Left cardiac atrium (tissue), 4 donors: Measurements from ENCODE around the gene SHANK3. TPM values are rescaled to one million over a fixed set of nuclear protein-coding genes. Genes with fewer than 3 reads are reported as not detected.
A peak's percentile ranks its signal among the peaks of the same experiment; 100 is the strongest.
"Not testable (repeated sequence)": the region's sequence is repeated elsewhere in the genome, so short reads cannot be mapped to it uniquely, and the experiment has no call there.

Source experiments
- ATAC-seq, 2 donors: fragments of 200-7000 bp; cut with Tn5 transposase; one replicate each; pipeline ENCODE4 v1.9.1; 2020; ENCODE audit warnings: mild to moderate bottlenecking in 2 of 2, moderate library complexity in 2 of 2
- DNase-seq: peaks from one replicate; pipeline ENCODE4 v3.0.0-alpha.2; 2020
- intact Hi-C, 2 donors: fragments of 100-400 bp; cut with DNase I; formaldehyde crosslinking; loops; one replicate each; pipeline versions ENCODE4 v1.14.1 to v1.15.1; 2022 to 2023
- long read RNA-seq: library from polyadenylated mRNA; unstranded; transcript quantifications from one replicate; pipeline ENCODE4 v2.0.0, GENCODE V29; 2021
- total RNA-seq, 2 donors: library from RNA; stranded (reverse); fragmentation: NEBNext Ultra II Directional; extraction: Animal tissue kit (Norgen Biotek cat#: 25700); gene quantifications; one replicate each; pipeline ENCODE4 v1.2.1, GENCODE V29; 2021
- donor health status: DM: no; HTN: yes; CAD: no.
- donor health status: DM: no; HTN: yes; CAD: no; lungs with severe emphysema.
- donor health status: DM: yes; HTN: yes; CAD: no.
- donor health status: Dilated cardiomyopathy.

Gene SHANK3
- total RNA-seq, result 10 to 100 TPM; 19.5 to 34.1 TPM
- long read RNA-seq, partial matches to known transcripts, result 0 of 14 reads
- long read RNA-seq, other reads (novel, unspliced or antisense), result 14 of 14 reads

DNA sequence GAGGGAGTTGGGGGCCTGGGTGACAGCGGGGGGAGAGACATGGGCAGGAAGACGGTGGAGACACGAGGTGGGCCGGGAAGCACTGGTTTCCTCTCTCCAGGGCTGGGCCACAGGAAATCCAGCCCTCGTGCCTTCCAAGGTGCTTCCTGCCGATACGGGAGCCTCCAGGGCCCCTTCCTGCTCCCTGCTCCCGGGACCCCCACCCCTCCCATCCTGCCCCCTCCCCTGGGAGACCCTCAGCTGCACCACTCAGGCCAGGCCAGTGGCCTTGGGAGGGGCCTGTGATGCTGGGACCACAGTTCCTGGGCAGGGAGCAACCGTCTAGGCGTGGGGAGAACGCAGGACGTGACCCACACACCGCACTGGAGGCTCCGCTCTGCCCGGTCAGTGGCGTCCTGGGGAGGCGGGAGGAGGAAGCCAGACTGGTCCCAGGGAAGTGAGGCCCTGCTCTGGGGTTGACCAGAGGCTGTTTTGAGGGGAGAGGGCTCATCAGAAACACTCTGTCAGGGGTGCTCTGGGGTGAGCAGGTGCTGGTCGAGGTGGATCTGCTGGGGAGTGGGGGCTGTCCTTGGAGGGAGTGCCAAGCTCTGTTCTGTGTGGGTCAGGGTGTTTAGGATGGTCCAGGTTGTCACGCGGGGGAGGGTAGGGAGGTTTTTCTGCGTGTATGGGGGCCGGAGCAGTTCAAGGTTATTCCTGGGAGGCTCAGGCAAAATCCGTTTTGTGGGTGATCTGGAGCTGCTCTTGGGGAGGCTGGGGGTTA is at the start of gene SHANK3:
Gene SHANK3 (plus strand): TSS at position 353 of the 760 bp plus-strand sequence.
- DNase-seq, result peak; percentile 89
- intact Hi-C loops, result no loop called here
- peak; percentile 70 to 82 for ATAC-seq

DNA sequence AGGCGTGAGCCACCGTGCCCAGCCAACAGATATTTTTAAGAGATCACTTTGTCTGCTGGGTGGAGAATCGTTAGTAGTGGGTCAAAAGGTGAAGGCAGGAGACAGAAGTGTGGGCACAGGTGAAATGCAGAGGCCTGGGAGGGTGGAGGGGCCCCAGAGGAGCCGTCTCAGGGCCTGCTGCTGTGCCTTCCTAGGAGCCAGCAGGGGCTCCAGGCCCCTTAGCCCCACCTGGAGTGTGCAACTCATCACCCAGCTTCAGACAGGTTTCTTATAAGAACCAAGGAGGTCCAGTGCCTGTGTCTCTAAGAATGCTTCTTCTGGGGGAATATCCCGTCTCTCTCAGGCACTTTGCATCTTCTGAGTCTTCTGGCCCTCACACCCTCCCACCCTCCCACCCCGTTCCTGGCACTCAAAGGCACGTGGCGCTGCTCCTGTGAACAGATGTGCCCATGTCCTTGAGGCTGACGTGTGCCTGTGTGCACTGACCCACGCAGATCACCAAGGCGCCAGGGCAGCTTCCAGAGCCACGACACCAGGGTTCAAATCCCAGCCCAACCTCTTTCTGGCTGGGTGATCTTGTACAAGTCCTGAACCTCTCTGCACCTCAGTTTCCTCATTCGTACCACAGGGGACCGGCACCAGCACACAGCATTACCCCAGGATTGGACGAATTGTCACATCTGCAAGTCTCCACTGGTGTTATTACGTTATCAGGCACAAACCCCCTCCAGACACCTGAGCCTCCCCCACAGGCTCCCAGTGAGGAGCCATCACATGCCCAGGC is 48.1 kb upstream of the SHANK3 start:
- ATAC-seq, result no peak
- intact Hi-C loops, result loop anchor here in 1 of 2 donors (5.0 kb wide), 1 partner anchor 42 kb away; the partner anchor contains the start of gene CHKB

DNA sequence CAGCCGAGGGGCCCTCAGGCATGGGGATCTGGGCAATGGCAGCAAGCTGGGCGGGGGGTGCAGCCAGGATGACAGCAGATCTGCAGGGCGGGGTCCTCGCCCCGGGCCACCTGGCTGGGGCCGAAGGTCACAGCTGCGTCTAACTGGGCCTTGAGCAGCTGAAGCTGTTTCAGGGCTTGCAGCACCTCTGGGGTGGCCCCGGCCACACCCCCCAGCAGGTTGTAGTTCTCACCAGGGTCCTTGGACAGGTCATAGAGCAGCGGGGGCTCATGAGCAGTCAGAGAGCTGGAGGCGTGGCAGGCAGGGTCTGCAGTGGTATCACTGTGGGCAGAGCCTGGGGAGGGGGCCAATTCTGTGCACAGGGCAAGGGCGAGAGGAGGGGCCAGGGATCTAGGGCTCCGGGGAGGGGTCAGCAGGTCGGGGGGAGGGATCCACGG is 47.5 kb upstream of the SHANK3 start:
- intact Hi-C loops, result no loop called here
- ATAC-seq (no peak), DNase-seq (no peak)

More for the DNA sequence above, 48.1 kb upstream of the SHANK3 start:
- DNase-seq, result no peak

DNA sequence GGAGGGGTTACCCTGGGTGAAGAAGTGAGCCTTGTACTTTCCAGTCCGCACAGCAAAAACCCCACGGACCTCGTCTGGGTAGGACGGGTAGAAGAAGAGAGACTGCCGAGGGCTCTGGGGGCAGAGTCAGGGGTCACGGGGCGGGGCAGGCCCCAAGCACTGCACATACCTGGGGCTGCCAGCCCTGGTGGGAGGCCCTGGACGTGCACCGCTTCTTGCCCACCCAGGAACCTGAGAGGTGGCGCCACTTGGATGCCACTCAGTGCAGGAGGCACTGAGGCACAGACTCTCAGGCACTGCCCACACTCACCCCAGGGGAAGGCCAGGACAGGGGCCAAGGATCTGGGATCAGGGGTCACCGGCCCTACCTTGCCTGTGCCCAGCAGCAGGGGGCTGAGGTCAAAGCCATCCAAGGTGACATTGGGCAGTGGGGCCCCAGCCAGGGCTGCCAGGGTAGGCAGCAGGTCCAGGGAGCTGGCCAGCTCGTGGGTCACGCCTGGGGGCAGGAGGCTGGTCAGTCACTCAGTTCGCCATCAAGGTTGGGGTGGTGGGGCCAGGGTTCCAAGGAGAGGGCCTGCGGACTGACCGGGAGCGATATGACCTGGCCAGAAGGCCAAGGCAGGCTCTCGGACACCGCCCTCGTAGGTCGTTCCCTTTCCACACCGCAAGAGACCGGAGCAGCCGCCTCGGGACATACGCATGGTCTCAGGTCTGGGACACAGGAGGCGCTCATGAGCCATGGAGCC is 46.9 kb upstream of the SHANK3 start:
- intact Hi-C loops, result no loop called here
- no peak for DNase-seq

DNA sequence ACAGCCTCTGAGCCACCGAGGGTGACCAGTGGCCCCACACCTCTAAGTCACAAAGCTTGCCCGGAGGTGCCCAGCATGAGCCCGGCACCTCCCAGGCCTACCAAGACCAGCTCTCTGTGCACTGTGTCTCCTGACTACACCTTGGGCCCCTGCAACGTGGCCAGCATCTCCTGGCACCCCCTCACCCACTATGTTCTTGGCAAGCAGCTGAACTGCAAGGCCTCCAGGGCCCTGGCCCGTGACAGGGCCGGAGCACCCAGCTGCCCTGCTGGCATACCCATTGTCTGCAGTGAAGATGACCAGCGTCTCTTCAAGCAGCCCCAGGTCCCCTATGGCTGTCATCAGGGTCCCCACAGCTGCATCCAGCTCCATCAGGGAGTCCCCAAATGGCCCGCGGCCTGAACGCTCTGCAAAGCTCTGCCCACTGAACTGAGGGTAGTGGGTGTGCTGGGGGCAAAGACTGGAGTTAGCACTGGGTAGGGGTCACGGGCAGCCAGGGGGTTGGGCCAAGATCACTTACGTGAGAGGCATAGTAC is 46.2 kb upstream of the SHANK3 start:
- intact Hi-C loops, result no loop called here
- no peak for ATAC-seq

More for the DNA sequence above, 46.9 kb upstream of the SHANK3 start:
- no peak for ATAC-seq

DNA sequence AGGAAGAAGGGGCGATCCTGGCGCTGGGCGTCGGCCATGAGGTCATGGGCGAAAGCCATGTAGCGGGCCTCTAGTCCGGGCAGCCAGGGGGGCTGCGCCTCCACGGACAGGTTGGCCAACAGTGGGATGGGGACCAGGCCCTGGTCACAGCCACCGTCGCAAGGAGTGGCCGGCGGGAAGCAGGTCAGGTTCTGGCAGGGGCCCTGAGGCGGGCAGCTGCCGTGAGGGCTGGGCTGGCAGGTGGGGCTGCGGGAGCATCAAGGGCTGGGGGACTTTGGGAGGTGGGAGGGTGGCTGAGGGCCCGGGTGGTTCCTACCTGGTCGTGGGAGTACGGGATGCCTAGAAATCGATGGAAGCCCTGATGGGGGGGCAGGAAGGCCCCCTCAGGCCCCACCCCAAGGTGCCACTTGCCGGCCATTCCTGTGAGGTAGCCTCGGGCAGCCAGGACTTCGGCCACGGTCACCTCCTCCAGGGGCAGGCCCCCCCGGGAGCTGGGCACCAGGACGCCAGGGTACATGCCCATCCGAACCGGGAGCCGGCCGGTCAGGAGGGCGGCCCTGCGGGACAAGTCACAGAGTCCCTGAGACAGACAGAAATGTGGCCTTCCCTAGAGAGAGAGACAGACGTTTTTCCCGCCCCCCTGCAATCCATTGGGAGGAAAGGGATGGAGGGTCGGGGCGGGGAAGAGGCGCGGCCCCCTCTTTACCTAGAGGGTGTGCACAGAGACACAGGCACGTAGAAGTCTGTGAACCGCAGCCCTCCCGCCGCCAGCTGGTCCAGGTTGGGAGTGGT is 45.6 kb upstream of the SHANK3 start:
- ATAC-seq (peak; percentile 1), DNase-seq (no peak)
- intact Hi-C loops, result no loop called here

More for the DNA sequence above, 46.2 kb upstream of the SHANK3 start:
- no peak for DNase-seq

DNA sequence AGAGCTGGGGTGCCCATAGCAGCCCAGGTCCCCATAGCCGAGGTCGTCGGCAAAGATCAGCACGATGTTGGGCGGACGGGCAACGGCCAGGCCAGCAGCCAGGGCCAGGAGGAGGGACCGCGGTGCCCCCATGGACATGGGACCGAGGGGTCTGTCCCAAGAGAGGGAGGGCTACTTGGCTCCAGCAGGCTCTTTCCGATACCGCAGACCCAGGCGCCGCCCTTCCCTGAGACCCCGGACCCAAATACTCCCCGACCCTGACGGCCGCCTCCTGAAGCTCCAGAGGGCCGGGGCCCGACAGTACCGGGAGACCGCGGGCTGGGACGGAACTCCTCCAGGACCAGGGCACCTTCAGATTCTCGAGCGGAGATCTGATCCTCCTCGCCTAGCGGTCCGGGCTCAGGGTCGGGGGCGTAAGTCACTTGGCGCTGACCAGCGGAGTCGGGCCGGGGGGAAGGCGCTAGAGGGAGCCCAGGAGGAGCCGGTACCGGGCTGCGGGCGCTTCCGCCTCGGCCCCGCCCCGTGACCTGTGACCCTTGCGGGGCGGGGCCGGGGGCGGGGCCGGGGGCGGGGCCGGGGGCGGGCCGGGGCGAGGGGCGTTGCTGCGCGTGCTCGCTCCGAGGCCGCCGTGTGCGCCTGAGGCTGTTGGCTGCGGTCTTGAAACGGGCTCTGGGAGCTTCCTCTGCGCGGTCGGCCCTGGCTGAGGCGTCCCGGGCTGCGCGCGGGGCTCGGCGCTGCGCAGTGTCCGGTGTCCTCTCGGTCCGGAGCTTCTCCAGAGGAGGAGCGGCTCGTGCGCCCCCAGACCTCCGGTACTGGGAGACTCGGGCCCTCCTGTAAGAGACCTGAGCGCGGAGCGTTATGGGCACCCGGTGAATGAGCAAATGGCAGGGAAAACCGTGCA is 44.7 kb upstream of the SHANK3 start, which contains the start of gene ARSA:
Gene ARSA (minus strand): TSS at position 511 of the 901 bp plus-strand sequence. CDS start 373 bp downstream, at position 138.
- intact Hi-C loops, result no loop called here
- ATAC-seq (peak; percentile 94 to 96), DNase-seq (peak; percentile 89)

DNA sequence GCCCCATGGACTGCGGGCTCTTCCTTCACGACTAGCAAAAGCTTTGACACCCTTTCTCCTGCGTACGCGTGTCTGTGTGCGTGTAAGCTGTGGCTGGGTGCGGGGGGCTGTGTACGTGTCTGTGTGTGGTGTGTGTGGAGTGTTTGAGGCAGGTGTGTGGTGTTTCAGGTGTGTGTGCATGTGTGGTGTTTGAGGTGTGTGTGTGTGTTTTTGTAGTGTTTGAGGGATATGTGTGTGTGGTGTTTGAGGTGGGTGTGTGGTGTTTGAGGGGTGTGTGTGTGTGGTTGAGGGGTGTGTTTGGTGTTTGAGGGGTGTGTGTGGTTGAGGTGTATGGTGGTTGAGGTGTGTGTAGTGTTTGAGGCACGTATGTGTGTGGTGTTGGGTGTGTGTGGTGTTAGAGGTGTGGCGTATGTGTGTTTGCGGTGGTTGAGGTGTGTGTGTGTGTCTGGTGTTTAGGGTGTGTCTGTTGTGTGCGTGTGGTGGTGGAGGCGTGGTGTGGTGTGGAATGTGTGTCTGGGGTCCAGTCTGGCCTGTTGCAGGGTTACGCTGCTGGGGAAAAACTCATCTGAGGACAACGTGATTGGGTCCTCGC is 44.0 kb upstream of the SHANK3 start:
- intact Hi-C loops, result no loop called here
- DNase-seq (no peak), ATAC-seq (no peak)

DNA sequence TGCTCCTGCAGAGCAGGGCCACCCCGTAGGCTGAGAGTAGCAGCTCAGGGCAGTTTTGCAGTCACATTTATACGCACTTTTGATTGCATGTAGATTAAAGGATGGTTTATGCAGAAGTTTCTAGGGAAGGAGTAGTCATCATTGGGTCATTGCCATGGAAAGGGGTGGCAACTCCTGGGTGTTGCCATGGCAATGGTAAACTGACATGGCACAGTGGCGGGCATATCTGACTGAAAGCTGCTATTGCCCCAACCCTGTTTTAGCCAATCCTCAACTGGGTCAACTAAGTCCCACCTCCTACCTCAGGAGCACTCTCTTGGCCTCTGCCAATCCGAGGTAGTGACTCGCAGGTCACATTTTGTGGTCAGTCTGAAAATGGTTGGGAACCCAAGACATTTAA is 42.2 kb upstream of the SHANK3 start:
- DNase-seq (no peak), ATAC-seq (no peak)
- intact Hi-C loops, result no loop called here

DNA sequence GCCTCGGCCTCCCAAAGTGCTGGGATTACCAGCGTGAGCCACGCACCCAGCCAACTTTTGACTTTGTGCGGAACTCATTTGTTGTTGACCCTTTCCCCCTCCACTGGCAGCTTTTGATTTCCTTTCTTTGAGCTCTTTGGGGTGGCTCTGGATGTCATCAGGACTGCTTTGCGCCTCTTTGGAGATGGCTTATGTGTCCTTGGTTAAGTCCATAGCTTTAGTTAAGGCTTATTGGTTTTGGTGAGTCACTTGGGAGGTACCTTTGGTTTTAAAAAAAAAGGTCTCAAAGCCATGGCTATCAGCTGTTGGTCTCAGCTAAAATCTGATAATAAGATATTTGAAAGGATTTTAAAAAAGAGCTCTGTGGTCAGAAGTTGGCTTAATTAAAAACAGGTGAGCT is 39.5 kb upstream of the SHANK3 start:
- ATAC-seq (no peak), DNase-seq (no peak)
- intact Hi-C loops, result no loop called here

DNA sequence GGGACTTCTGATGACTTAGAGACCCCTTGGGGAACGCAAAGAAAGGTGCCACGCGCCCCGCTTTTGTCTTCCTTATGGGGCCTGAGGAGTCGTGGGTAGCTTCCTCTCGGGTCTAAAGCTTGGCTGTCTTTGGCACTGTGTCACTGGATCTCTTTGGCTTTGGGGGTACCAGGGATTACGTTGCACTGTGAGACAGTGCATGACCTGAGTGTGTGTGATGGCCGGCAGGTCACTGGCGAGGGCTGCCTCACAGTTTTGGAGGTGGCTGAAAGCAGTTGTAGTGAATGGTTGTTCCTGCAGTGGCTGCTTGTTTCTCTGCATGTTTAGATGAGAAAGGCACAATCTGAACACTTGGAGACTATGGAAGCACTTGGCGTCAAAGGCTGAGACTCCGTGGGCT is 38.9 kb upstream of the SHANK3 start:
- ATAC-seq, result no peak
- intact Hi-C loops, result no loop called here
- no peak for DNase-seq

DNA sequence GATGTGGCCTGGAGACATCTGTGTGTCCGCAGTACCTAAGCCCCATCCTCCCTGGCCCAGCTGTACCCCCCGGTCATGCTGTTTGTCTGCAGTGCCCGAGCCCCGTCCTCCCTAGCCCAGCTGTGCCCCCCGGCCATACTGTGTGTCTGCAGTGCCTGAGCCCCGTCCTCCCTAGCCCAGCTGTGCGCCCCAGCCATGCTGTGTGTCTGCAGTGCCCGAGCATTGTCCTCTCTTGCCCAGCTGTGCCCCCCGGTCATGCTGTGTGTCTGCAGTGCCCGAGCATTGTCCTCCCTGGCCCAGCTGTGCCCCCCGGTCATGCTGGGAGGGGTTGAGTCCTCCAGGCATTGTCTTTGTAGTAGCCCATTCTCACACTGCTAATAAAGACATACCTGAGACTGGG is 37.0 kb upstream of the SHANK3 start:
- no peak for ATAC-seq
- no peak for DNase-seq
- intact Hi-C loops, result no loop called here

DNA sequence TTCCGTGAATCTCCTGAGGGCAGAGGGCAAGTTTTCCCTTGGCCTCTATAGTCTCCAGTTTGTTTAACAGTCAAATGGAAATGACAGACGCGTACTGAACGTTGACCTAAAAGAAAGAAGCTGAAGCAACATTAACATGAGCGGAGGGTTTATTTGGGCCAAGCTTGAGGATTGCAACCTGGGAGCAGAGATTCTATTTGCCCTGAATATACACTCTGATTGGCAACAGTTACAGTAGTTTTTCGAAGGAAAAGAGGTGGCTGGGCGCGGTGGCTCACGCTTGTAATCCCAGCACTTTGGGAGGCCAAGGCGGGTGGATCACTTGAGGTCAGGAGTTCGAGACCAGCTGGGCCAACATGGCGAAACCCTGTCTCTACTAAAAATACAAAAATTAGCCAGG is 32.3 kb upstream of the SHANK3 start:
- ATAC-seq, intact Hi-C loops: not testable (repeated sequence)

DNA sequence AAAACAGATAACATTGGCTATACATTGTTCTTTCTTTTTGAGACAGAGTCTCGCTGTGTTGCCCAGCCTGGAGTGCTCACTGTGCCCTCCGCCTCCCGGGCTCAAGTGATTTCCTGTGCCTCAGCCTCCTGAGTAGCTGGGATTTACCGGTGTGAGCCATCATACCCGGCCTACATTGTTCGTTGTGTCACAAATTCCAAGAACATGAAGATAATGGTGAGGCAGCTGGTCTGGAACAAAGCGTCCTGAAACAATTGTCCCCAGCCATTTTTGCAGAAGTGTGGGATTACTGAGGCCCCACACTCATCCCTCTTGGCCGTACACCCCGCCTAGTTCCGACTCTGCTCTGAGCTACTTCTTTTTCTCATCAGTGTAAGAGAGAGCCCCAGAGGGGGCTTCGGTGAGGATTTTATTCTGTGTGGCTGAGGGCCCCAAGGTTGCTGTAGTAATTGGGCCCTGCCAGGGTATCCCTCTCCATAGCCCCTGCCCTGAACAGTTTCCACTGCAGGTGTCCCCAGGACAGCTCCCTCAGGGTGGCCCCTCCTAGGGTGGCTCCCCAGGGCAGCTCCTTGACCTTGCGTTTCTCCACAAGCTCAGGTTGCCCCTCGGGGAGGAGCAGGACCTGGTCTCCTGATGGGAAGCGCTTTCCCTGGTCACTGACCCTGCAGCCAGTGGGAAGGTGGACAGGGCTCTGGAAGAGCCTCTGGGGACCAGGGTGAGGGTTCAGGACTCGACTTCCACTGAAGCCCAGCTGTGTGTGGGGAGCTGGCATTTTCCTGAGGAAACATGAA is 31.6 kb upstream of the SHANK3 start:
- intact Hi-C loops, result no loop called here
- DNase-seq, result peak; percentile 39
- ATAC-seq, result peak; percentile 49 to 51

More for the DNA sequence above, 32.3 kb upstream of the SHANK3 start:
- not testable (repeated sequence) for DNase-seq

DNA sequence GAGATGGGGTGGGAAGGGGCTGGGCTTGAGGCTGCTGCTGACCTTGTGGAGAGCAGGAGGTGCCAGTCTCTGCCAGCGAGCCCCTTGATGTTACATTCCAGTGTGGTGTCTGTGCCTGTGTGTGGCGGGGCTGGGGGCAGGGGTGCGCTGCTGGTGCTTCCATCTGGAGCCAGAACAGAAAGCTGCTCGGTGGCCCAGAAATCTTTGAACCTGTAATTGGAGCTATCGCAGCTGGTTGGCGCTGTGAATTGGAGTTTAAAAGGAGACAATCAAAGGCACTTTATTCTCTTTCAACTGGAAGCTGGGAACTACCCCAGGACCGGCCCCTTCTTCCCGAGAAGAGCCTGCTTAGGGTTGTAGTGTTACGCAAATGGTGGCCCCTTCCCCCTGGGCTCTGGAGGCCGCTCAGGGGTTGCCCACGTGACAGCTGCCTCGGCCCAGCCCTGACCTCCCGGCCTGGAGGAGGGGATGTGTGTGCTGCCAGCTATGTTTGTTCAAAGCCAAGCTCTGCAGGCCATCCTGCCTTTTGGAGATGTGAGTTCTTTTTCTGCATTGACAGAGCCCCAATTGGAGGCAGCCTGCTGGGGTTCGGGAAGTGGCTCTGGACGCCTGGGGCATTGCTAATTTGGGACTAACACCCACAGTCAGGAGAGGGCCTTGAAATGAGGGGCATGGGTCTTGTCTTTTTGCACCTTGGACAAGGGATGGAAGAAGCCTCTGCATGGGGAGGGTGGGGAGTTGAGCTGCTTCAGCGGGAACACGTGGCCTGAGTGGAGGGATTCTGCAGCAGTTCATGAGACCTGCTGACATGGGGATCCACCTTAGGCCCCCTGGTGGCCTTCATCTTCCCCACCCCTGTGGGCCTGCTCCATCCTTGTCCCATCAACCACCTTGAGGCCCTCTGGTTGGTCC is 30.7 kb upstream of the SHANK3 start:
- peak; percentile 76 to 93 for ATAC-seq
- intact Hi-C loops, result no loop called here
- peak; percentile 62 for DNase-seq
